Keratinocyte (primary cell): ENCODE results near the gene RYR2. TPM values are rescaled to one million over a fixed set of nuclear protein-coding genes. Genes with fewer than 3 reads are reported as not detected.

ENCODE experiments used
- DNase-seq: peaks from one replicate; pipeline ENCODE4 v3.0.0-alpha.2; 2011; ENCODE audit warnings: low read depth, missing footprints, low spot score
- FAIRE-seq: peaks from 2 replicates; lab custom pipeline; 2011; peaks lifted over from hg19 to GRCh38; lab: Jason Lieb, UNC
- H2AFZ ChIP-seq: 2 replicates; pipeline ENCODE4 v1.6.0; 2012; ENCODE audit warnings: low read length, control low read depth, inconsistent platforms; ENCODE audit not compliant: control insufficient read depth
- H3K27ac ChIP-seq: 2 replicates; pipeline ENCODE4 v1.5.1; 2011; ENCODE audit warnings: low read length; ENCODE audit not compliant: control insufficient read depth, insufficient read depth
- H3K27me3 ChIP-seq: 3 replicates; pipeline ENCODE4 v1.6.0; 2011; ENCODE audit warnings: low read length; ENCODE audit not compliant: control insufficient read depth, insufficient read depth; ENCODE audit errors: extremely low read depth
- H3K36me3 ChIP-seq, 2 experiments: 2 replicates in 1 of 2; 3 replicates in 1 of 2; pipeline ENCODE4 v1.5.1; 2011; ENCODE audit warnings: low read length in 2 of 2, mild to moderate bottlenecking in 1 of 2; ENCODE audit not compliant: control insufficient read depth in 2 of 2, insufficient read depth in 2 of 2; ENCODE audit errors: extremely low read depth in 1 of 2
- H3K4me1 ChIP-seq: 3 replicates; pipeline ENCODE4 v1.5.1; 2011; ENCODE audit warnings: low read length; ENCODE audit not compliant: control insufficient read depth, insufficient read depth; ENCODE audit errors: extremely low read depth
- H3K4me2 ChIP-seq: 3 replicates; pipeline ENCODE4 v1.6.0; 2011; ENCODE audit warnings: low read depth, low read length; ENCODE audit not compliant: control insufficient read depth, insufficient read depth; ENCODE audit errors: extremely low read depth
- H3K4me3 ChIP-seq, 3 experiments: fragments of 200-600 bp in 1 of 3; sonication (generic) in 1 of 3; 2 replicates in 2 of 3; 3 replicates in 1 of 3; pipeline ENCODE4 v1.5.1; 2011 to 2016; ENCODE audit warnings: low read length in 3 of 3, mild to moderate bottlenecking in 3 of 3, control low read depth in 2 of 3, inconsistent platforms in 1 of 3, low read depth in 1 of 3, mixed read lengths in 1 of 3, mixed run types in 1 of 3, moderate library complexity in 1 of 3; ENCODE audit not compliant: control insufficient read depth in 2 of 3, insufficient read depth in 2 of 3; ENCODE audit errors: extremely low read depth in 1 of 3
- H3K79me2 ChIP-seq: 2 replicates; pipeline ENCODE4 v1.6.0; 2012; ENCODE audit warnings: low read length; ENCODE audit not compliant: control insufficient read depth, insufficient read depth
- H3K9ac ChIP-seq: 3 replicates; pipeline ENCODE4 v1.6.0; 2011; ENCODE audit warnings: low read length; ENCODE audit not compliant: control insufficient read depth, insufficient read depth; ENCODE audit errors: extremely low read depth
- H3K9me1 ChIP-seq: 3 replicates; pipeline ENCODE4 v1.6.0; 2011; ENCODE audit warnings: low read length; ENCODE audit not compliant: control insufficient read depth, insufficient read depth; ENCODE audit errors: extremely low read depth
- H3K9me3 ChIP-seq: 2 replicates; pipeline ENCODE4 v1.5.1; 2012; ENCODE audit warnings: low read depth, low read length; ENCODE audit not compliant: control insufficient read depth
- H4K20me1 ChIP-seq: 3 replicates; pipeline ENCODE4 v1.6.0; 2011; ENCODE audit warnings: low read length; ENCODE audit not compliant: control insufficient read depth, insufficient read depth; ENCODE audit errors: extremely low read depth
- EZH2 ChIP-seq: IDR thresholded peaks from one replicate; pipeline ENCODE4 v1.6.1; 2012; ENCODE audit warnings: inconsistent platforms, mild to moderate bottlenecking, low read length, moderate library complexity
- dilution Hi-C: fragments of 300-500 bp; cut with MboI; formaldehyde crosslinking; loops from one replicate; pipeline ENCODE4 v1.7.0; 2020; ENCODE audit warnings: low sequenced_read_pairs; ENCODE audit not compliant: extremely low pct_ligation_motif_present
- polyA plus RNA-seq, 5 experiments: library from polyadenylated mRNA; depleted of rRNA in 3 of 5; stranded (reverse) in 3 of 5; stranded (forward) in 1 of 5; unstranded in 1 of 5; fragments of >200 nt; gene quantifications; 1 replicate in 1 of 5; 2 replicates in 3 of 5; 3 replicates in 1 of 5; pipeline versions ENCODE4 v1.2.1 to v1.2.3, GENCODE V29; 2011 to 2012; ENCODE audit warnings: missing spikeins in 2 of 5, low read depth in 1 of 5, low replicate concordance in 1 of 5
- TF ChIP-seq, protein P1 (sequence below), 3 experiments: IDR thresholded peaks in 1 of 3; conservative IDR thresholded peaks in 1 of 3; optimal IDR thresholded peaks in 1 of 3; 2 replicates in 2 of 3; 3 replicates in 1 of 3; pipeline versions ENCODE3 to v1.5.1; 2011; ENCODE audit warnings: low read length in 3 of 3, mild to moderate bottlenecking in 3 of 3, moderate library complexity in 2 of 3, control low read depth in 1 of 3, inconsistent platforms in 1 of 3; ENCODE audit not compliant: insufficient read depth in 2 of 3; ENCODE audit errors: extremely low read depth in 1 of 3

Gene RYR2
- polyA plus RNA-seq, 1 donor (not counting 4 experiments of a cell fraction or from before 2014, with no cell fraction given): 0.05 TPM

DNA sequence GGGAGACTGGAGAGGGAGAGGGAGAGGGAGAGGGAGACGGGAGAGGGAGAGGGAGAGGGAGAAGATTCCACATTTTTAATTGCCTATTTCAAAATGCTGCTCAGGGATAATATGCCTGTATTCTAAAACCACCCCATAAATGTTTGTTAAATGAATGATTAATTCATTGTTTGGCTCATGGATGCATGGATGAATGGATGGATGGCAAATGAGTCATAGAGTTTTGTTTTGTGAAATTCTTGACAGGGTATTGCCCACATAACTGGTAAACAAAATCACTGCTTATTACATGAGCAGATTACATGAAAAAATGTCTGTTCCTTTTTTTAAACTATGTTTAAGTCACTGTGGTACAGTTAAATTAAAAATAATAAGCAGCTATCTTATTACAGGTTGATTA lies 628.3 kb downstream of the RYR2 start:
- FAIRE-seq: no peak
- Histone ChIP-seq H3K27ac (no peak overlapping the region), H2AFZ (no peak overlapping the region), H4K20me1 (no peaks in the 10 kb centered on the region), H3K27me3 (no peaks in the 10 kb centered on the region), H3K79me2 (no peaks in the 10 kb centered on the region), H3K4me1 (no peaks in the 10 kb centered on the region), H3K9ac (no peak overlapping the region), H3K4me3 (no peak overlapping the region), H3K36me3 (no peaks in the 10 kb centered on the region), H3K9me1 (no peaks in the 10 kb centered on the region), H3K9me3 (no peaks in the 10 kb centered on the region), H3K4me2 (no peak overlapping the region)
- no peak for TF ChIP-seq EZH2
- TF ChIP-seq, protein P1, sequence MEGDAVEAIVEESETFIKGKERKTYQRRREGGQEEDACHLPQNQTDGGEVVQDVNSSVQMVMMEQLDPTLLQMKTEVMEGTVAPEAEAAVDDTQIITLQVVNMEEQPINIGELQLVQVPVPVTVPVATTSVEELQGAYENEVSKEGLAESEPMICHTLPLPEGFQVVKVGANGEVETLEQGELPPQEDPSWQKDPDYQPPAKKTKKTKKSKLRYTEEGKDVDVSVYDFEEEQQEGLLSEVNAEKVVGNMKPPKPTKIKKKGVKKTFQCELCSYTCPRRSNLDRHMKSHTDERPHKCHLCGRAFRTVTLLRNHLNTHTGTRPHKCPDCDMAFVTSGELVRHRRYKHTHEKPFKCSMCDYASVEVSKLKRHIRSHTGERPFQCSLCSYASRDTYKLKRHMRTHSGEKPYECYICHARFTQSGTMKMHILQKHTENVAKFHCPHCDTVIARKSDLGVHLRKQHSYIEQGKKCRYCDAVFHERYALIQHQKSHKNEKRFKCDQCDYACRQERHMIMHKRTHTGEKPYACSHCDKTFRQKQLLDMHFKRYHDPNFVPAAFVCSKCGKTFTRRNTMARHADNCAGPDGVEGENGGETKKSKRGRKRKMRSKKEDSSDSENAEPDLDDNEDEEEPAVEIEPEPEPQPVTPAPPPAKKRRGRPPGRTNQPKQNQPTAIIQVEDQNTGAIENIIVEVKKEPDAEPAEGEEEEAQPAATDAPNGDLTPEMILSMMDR (optimal IDR thresholded peaks at IDR 0.05 in 1 of 3, IDR thresholded peaks at IDR 0.05 in 1 of 3, conservative IDR thresholded peaks at IDR 0.05 in 1 of 3; ENCODE audit: extremely low read depth in 1 of 3, insufficient read depth in 2 of 3, low read length in 3 of 3): no peak
- DNase-seq: no peak
- dilution Hi-C loops: no loop called here

DNA sequence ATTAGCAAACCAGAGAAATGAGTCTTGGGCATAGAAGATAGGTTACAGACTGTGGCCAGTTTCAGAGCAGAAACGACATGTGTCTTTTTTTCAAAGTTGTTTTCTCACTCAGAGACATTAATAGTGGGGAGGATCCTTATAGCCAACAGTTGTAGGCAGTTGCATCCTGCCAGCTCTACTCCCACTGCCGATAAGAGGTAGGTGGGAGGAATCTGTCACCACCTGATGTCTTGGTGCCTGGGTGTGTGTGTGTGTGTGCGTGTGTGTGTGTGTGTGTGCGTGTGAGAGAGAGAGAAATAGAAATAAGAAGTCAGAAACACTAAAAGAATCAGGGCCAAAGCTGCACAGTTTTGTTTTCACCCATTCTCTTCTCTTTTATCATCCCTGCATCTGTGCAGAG lies 629.3 kb downstream of the RYR2 start:
- no peaks in the 10 kb centered on the region for H3K36me3 ChIP-seq
- no peak for TF ChIP-seq EZH2
- TF ChIP-seq, protein P1 (optimal IDR thresholded peaks at IDR 0.05 in 1 of 3, IDR thresholded peaks at IDR 0.05 in 1 of 3, conservative IDR thresholded peaks at IDR 0.05 in 1 of 3; ENCODE audit: extremely low read depth in 1 of 3, insufficient read depth in 2 of 3, low read length in 3 of 3): no peak
- no peak for FAIRE-seq
- H3K4me2 ChIP-seq: no peak overlapping the region
- DNase-seq: no peak
- H2AFZ ChIP-seq: no peak overlapping the region
- no peaks in the 10 kb centered on the region for H3K79me2 ChIP-seq
- H3K9ac ChIP-seq: no peak overlapping the region
- dilution Hi-C loops: no loop called here
- H4K20me1 ChIP-seq: no peaks in the 10 kb centered on the region
- no peaks in the 10 kb centered on the region for H3K27me3 ChIP-seq
- no peaks in the 10 kb centered on the region for H3K4me1 ChIP-seq
- no peak overlapping the region for H3K4me3 ChIP-seq
- H3K9me1 ChIP-seq: no peaks in the 10 kb centered on the region
- H3K27ac ChIP-seq: no peak overlapping the region
- no peaks in the 10 kb centered on the region for H3K9me3 ChIP-seq
